ENCODE data around the gene SLC36A2.
"Not testable (repeated sequence)": the region's sequence is repeated elsewhere in the genome, so short reads cannot be mapped to it uniquely, and the experiment has no call there.

Gene SLC36A2

GRCh38 chr5:151320481-151320880 lies 26.9 kb downstream of the SLC36A2 start:
- DNase-seq, result no peak

- DNase-seq, result no peak
Measured at GRCh38 chr5:151318850-151319732, 28.3 kb downstream of the SLC36A2 start.

GRCh38 chr5:151317871-151318270 lies 29.5 kb downstream of the SLC36A2 start:
- no peak for DNase-seq

- peak; percentile 53 to 95 for DNase-seq
Measured at GRCh38 chr5:151315998-151316597, 31.3 kb downstream of the SLC36A2 start.

GRCh38 chr5:151313357-151313756 lies 34.0 kb downstream of the SLC36A2 start:
- DNase-seq, result no peak

GRCh38 chr5:151312756-151313324 lies 34.5 kb downstream of the SLC36A2 start:
- DNase-seq, result peak in 1 of 2 donors; percentile 52

GRCh38 chr5:151310932-151311331 lies 36.4 kb downstream of the SLC36A2 start:
- no peak for DNase-seq

- DNase-seq, result not testable (repeated sequence)
Measured at GRCh38 chr5:151309821-151310220, 37.5 kb downstream of the SLC36A2 start.

GRCh38 chr5:151309266-151309665 lies 38.1 kb downstream of the SLC36A2 start:
- not testable (repeated sequence) for DNase-seq

- DNase-seq, result no peak
Measured at GRCh38 chr5:151303666-151304065, 43.7 kb downstream of the SLC36A2 start, which contains the start of gene SLC36A3. SLC36A3 (minus strand) TSS chr5:151303766; CDS start chr5:151303354, 412 bp downstream.

- peak; percentile 81 to 87 for DNase-seq
Measured at GRCh38 chr5:151298063-151298855, 49.1 kb downstream of the SLC36A2 start.

GRCh38 chr5:151296974-151297373 lies 50.4 kb downstream of the SLC36A2 start:
- no peak for DNase-seq

- DNase-seq, result no peak
Measured at GRCh38 chr5:151296478-151296830, 50.9 kb downstream of the SLC36A2 start.

GRCh38 chr5:151295791-151296477 lies 51.4 kb downstream of the SLC36A2 start:
- no peak for DNase-seq

- no peak for DNase-seq
Measured at GRCh38 chr5:151295138-151295537, 52.2 kb downstream of the SLC36A2 start.

GRCh38 chr5:151293624-151294023 lies 53.7 kb downstream of the SLC36A2 start:
- DNase-seq, result no peak

GRCh38 chr5:151288180-151288579 lies 59.2 kb downstream of the SLC36A2 start:
- DNase-seq, result no peak

- DNase-seq, result no peak
Measured at GRCh38 chr5:151286246-151286645, 61.1 kb downstream of the SLC36A2 start.

GRCh38 chr5:151285683-151286082 lies 61.7 kb downstream of the SLC36A2 start:
- no peak for DNase-seq

- DNase-seq, result peak in 1 of 2 donors; percentile 23
Measured at GRCh38 chr5:151284392-151284967, 62.9 kb downstream of the SLC36A2 start.

- no peak for DNase-seq
Measured at GRCh38 chr5:151283120-151283825, 64.1 kb downstream of the SLC36A2 start.
